Globus pallidus (tissue), 1 donor: ENCODE data around the gene TENM3.
"Not testable (repeated sequence)": the region's sequence is repeated elsewhere in the genome, so short reads cannot be mapped to it uniquely, and the experiment has no call there.

Source experiments
- DNase-seq: peaks from one replicate; pipeline ENCODE4 v3.0.0-alpha.2; 2015; ENCODE audit warnings: low spot score

The TENM3 gene

GRCh38 chr4:182228991-182229577 is 14.1 kb upstream of the TENM3 start:
- DNase-seq: no peak

- no peak for DNase-seq
Measured at GRCh38 chr4:182230256-182230655, 12.9 kb upstream of the TENM3 start.

DNA sequence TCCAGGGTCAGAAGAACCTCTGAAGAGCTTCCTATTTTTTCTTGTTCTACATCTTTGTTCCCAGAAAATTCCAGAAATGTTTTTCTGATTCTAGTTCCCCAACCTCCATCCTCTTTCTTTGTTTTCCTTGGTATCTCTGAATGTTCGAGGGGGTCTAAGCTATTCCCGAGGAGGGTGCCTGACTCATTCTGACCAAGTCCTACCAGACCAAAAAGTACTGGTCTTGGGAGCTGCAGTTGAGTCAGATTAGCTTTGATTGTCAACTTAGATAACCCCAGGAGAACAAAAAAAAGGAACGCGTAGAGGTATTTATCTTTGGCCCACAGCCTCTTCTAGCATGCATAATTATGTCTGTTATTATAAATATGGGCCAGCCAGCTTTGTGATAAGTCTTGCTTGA is 12.1 kb upstream of the TENM3 start:
- no peak for DNase-seq

DNA sequence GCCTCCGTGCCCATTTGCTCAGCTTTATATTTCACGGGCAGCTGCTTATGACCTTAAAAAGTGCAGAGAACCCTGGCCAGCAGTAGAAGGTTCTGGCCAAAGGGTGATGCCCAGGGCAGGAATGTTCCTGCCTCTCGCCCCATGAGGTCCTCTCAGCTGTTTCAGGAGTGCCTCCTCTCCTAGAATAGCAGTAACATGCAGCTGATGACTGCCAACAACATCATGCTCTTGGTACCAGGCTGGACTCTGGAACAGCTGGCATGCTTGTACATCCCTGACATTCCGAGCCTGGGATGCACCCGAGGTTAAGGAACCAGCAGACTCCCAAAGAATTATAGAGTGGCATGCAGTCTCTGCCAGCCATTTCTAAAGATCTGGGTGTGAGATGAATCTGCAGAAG is 11.7 kb upstream of the TENM3 start:
- DNase-seq: no peak

DNA sequence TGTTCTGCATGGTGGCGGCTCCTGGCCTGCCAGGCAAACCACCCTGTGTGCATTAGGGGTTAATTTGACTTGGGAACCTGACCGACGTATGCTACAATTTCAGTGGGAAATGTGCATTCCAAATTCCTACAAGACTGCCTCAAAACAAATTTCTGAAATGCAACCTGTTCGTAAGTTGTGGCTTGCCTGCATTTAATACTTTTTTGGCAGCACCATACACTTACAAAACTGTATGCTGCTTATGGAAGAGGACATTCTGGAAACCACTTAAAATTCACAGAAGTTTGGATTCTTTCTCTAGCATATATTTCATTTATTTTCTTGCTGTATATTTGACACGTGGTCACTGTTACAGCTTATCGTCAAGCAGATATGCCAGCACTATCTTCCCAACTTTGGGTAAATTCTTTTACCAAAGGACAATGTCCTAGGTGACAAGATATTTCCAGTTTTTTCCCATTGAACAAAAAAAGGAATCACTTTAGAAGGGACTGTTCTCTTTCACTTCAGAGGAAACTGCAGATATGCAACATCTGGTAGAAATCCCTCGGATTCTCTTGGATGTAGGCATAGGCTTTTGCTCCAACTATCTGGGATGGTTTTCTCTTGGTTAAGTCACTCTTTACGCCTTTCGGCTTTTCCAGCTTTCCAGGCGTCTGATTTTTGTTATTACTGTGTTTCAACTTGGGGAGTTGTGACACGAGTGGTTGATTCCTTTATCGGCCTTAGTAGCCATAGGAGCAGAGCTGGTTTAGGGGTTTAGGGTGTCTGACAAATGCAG is 9.7 kb upstream of the TENM3 start:
- no peak for DNase-seq

GRCh38 chr4:182235021-182235795 is 8.0 kb upstream of the TENM3 start:
- DNase-seq: no peak

GRCh38 chr4:182236186-182236585 is 7.0 kb upstream of the TENM3 start:
- no peak for DNase-seq

- DNase-seq: not testable (repeated sequence)
Measured at GRCh38 chr4:182237010-182237409, 6.2 kb upstream of the TENM3 start.

DNA sequence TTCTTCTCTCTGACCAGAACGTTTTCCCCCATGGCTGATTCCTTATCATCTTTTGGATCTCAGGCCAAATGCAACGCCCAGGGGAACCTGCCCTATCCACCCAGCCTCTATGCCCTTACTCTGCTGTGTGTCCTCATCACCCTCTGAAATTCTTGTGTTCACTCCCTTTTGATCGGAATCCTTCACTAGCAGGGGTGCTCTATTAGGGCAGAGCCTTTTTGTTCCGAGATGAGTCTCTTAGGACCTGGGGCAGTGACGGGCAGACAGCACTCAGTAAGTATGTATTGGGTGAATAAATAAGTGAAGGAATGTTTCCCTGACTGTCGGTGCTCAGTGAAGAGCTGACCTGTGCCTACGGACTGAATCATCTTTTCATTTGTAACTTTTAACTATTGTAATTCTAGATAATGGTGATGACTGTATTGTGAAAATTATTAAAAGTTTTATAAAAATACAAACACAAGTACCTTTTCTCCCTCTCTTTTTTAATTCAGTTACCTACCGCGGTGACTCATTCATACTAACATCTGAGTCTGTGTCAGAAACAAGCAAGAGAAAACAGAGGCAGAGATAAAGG is 4.8 kb upstream of the TENM3 start:
- no peak for DNase-seq

DNA sequence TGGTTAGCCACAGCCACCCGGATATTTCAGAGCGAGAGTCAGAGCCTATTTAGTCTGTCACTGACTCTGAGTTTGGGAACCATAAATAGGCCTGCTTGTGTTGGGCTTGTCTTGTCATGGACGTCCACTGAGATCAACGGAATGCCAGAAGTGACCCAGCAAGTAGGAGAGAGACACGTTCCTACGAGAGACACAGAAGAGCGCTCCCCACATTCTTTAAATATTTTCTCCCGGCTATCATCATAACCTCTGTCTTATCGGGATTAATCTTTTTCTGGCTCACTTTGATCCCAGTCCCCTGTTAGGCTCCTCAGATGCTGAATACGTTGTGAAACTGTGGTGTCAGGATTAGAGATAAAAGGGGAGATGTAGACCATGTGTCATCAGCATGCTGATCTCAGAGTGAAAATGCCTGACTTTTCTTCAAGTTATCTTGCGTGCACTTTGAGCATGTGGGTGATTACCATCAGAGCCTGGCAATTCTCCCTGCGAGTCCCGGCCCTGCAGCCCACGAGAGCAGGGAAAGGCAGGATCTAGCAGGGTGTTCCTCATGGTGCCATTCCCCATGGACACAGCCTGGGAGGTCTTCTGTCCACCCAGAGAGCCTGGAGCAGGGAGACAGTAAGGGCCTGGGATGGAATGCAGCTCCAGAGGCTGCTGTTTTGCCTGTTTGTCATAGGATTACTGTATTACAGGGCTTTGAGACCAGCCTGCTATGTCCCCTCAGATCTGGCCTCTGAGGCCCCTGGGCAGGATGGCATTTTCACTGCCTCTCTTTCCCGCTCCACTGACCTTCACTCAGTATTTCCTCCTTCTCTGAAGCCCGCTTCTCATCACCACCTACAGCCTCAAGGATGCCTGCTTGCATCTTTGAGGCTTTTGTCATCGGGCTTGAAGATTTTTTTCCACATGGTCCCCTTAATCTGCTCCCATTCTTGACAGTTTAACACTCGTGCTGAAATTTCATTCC is 2.8 kb upstream of the TENM3 start:
- no peak for DNase-seq

- not testable (repeated sequence) for DNase-seq
Measured at GRCh38 chr4:182242260-182242659, 942 bp upstream of the TENM3 start.

- DNase-seq: no peak
Measured at GRCh38 chr4:182242787-182243186, 415 bp upstream of the TENM3 start.

DNA sequence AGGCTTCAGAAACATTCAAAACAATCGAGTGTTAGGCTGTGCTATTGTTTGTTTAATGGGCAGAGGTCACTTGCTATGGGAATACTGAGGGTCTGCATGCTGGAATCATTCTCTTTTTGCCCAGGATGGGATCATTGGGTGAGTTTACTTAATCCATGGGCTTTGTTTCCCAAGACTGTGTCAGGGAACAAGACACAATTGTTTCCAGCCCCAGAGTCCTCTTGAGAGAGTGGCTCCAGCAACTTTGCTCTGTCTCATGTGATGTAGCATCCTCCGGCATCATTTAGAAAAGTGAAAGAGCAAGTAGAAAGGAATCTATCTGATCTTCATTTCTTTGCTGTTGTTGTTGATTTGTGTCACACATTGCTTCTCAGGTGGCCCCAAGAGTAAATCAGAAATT is 1.8 kb downstream of the TENM3 start:
- no peak for DNase-seq

DNA sequence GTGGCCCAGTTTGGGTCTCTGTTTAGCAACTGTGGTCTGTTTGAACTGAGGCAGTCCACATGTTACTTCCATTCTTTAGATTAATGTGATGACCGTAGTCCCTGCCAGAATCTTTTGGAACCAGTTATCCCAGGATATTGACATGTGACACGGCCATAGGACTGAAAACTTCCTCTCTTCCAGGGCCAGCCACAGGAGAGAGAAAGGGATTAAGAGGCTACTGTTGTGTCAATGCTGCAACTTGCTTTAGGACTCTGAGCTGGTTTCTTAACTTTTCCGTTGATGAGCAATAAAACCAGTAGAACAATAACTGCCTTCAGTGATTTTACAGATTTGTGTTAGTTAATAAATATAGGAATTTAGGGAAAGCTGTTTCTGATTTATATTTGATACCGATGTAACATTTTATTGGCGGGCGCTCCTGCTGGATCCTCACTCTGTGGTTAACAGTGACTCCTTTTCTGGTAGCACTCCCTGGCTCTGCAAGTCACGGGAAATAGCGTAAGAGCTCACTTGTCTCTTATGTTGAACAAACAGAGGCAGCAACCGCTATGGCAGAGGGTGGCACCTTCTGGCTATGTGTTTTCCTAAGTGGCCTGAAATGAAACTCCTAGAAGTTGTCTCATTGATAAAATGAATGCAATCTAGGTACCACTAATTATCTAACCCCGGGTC is 2.5 kb downstream of the TENM3 start:
- no peak for DNase-seq

DNA sequence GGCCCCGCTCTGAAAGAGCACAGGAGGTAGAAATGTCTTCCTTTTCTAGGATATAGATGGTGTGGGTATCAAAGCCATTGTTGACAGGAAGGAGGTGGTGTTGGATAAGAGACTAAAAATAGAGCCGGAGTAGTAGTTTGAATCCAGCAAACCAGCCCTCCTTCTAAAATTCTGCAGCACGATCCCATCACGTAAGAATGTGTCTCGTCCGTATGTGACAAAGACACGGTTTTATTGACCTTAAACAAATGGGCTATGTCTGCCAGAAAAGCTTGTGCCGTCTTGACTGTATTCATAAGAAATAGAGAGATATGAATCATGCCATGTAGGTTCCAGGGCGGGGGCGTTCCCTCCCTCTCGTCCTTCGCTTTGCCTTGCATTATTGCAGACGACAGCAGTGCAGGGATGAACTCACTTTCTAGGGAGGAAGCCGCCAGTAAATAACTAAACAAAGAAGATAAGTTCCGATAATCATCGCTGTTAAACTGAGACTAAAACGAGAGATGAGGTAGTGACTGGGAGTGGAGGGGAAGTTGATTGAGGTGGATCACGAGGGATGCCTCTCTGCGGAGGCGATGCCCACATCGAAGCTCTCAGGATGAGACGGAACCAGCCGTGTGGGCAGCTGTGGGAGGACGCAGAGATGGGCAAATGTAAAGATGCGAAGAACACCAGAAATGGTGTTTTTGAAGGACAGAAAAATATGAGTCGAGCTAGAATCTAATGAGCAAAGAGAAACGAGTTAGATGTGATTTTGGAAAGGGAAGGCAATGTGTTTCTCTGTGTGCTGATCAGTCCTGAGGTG is 3.4 kb downstream of the TENM3 start:
- no peak for DNase-seq

GRCh38 chr4:182248295-182248694 is 5.1 kb downstream of the TENM3 start:
- DNase-seq: no peak

DNA sequence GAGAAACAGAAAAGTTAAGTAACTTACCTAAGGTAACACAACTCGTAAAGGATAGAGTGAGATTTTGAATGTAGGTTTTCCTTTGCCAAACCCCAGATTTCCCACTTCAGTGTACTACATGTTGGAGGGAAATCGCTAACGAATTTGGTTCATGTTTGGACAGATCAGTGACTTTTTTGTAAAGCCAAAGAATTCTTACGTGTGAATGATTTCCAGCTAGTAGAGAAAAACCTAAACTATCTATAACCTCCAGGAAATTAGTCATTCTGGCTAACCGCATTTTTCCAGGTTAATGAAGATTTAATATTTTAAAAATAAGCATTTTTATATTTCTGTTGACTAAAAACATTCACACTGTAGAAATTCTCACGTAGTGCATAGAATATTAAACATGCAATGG is 7.2 kb downstream of the TENM3 start:
- DNase-seq: no peak

DNA sequence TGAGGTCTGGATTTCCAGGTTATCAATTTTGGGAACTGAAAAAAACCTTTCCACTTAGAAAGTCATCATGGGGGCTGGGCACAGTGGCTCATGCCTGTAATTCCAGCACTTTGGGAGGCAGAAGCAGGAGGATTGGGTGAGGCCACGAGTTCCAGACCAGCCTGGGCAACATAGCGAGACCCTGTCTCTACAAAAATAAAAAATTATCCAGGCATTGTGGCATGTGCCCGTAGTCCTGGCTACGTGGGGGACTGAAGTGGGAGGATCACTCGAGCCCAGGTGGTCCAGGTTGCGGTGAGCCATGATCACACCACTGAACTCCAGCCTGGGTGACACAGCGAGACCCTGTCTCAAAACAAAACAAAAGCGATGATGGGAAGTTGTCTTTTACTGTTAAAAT is 7.9 kb downstream of the TENM3 start:
- DNase-seq: no peak

GRCh38 chr4:182252220-182252619 is 9.0 kb downstream of the TENM3 start:
- DNase-seq: no peak
